SK-N-SH treated with all-trans-retinoic acid at 6 μM for 48 hours (cell line): Measurements from ENCODE around the gene RENBP.

Source experiments
- ATAC-seq: fragments of 200-7000 bp; cut with Tn5 transposase; 3 replicates; pipeline ENCODE4 v1.9.1; 2020; ENCODE audit warnings: mild to moderate bottlenecking, moderate library complexity
- ARNTL ChIP-seq: fragments of 450-650 bp; formaldehyde crosslinking; IDR thresholded peaks from 2 replicates; pipeline ENCODE4 v1.5.0; 2020; ENCODE audit warnings: low read depth, mild to moderate bottlenecking, moderate library complexity, borderline replicate concordance
- BACH2 ChIP-seq: fragments of 250-450 bp; sonication (Bioruptor Pico); IDR thresholded peaks from 2 replicates; pipeline ENCODE4 v1.9.0; 2021; ENCODE audit warnings: mild to moderate bottlenecking, borderline replicate concordance
- CSDC2 ChIP-seq: fragments of 250-450 bp; sonication (Bioruptor Pico); IDR thresholded peaks from 2 replicates; pipeline ENCODE4 v1.5.0; 2020; ENCODE audit warnings: mild to moderate bottlenecking, moderate library complexity
- ESRRG ChIP-seq: fragments of 250-450 bp; sonication (Bioruptor Pico); IDR thresholded peaks from 2 replicates; pipeline ENCODE4 v1.6.1; 2021; ENCODE audit warnings: mild to moderate bottlenecking
- GLIS3 ChIP-seq: fragments of 250-450 bp; sonication (Bioruptor Pico); IDR thresholded peaks from 2 replicates; pipeline ENCODE4 v1.5.0; 2020; ENCODE audit warnings: mild to moderate bottlenecking, moderate library complexity
- ISL1 ChIP-seq: fragments of 250-450 bp; sonication (Bioruptor Pico); IDR thresholded peaks from 2 replicates; pipeline ENCODE4 v2.1.2; 2022; ENCODE audit warnings: mild to moderate bottlenecking, moderate library complexity
- OSR1 ChIP-seq: fragments of 250-450 bp; sonication (Bioruptor Pico); IDR thresholded peaks from 2 replicates; pipeline ENCODE4 v1.8.0; 2022; ENCODE audit warnings: moderate library complexity, mild to moderate bottlenecking, inconsistent platforms
- PPARA ChIP-seq: fragments of 250-450 bp; sonication (Bioruptor Pico); IDR thresholded peaks from 2 replicates; pipeline ENCODE4 v1.5.0; 2020; ENCODE audit warnings: mild to moderate bottlenecking, borderline replicate concordance
- SNAI2 ChIP-seq: fragments of 250-450 bp; sonication (Bioruptor Pico); IDR thresholded peaks from 2 replicates; pipeline ENCODE4 v1.5.0; 2020; ENCODE audit warnings: mild to moderate bottlenecking, moderate library complexity
- TCF4 ChIP-seq: fragments of 250-450 bp; sonication (Bioruptor Pico); IDR thresholded peaks from 2 replicates; pipeline ENCODE4 v1.8.0; 2021; ENCODE audit warnings: mild to moderate bottlenecking, moderate library complexity, borderline replicate concordance
- TOX ChIP-seq: fragments of 250-450 bp; sonication (Bioruptor Pico); IDR thresholded peaks from 2 replicates; pipeline ENCODE4 v1.8.0; 2021; ENCODE audit warnings: mild to moderate bottlenecking, moderate library complexity, borderline replicate concordance
- ZC3H10 ChIP-seq: fragments of 250-450 bp; sonication (Bioruptor Pico); IDR thresholded peaks from 2 replicates; pipeline ENCODE4 v1.5.1; 2021; ENCODE audit warnings: mild to moderate bottlenecking, moderate library complexity
- ZFP3 ChIP-seq: fragments of 250-450 bp; sonication (Bioruptor Pico); IDR thresholded peaks from 2 replicates; pipeline ENCODE4 v1.5.0; 2020; ENCODE audit warnings: mild to moderate bottlenecking, moderate library complexity
- ZFP30 ChIP-seq: fragments of 450-650 bp; formaldehyde crosslinking; IDR thresholded peaks from 2 replicates; pipeline ENCODE4 v1.5.0; 2022; ENCODE audit warnings: mild to moderate bottlenecking, moderate library complexity
- ZNF565 ChIP-seq: fragments of 450-650 bp; formaldehyde crosslinking; conservative IDR thresholded peaks from 2 replicates; pipeline ENCODE4 v1.5.0; 2020; ENCODE audit warnings: low read depth, mild to moderate bottlenecking, moderate library complexity
- ZNF70 ChIP-seq: fragments of 450-650 bp; formaldehyde crosslinking; IDR thresholded peaks from 2 replicates; pipeline ENCODE4 v1.5.0; 2020; ENCODE audit warnings: mild to moderate bottlenecking, moderate library complexity
- ZNF8 ChIP-seq: fragments of 450-650 bp; formaldehyde crosslinking; IDR thresholded peaks from 2 replicates; pipeline ENCODE4 v1.5.0; 2020; ENCODE audit warnings: mild to moderate bottlenecking, moderate library complexity
- TF ChIP-seq, protein P1 (sequence below): fragments of 250-450 bp; sonication (Bioruptor Pico); IDR thresholded peaks from 2 replicates; pipeline ENCODE4 v1.5.0; 2020; ENCODE audit warnings: mild to moderate bottlenecking, moderate library complexity
- TF ChIP-seq, protein P2 (sequence below): fragments of 250-450 bp; sonication (Bioruptor Pico); IDR thresholded peaks from 2 replicates; pipeline ENCODE4 v1.5.1; 2021; ENCODE audit warnings: mild to moderate bottlenecking, moderate library complexity
- TF ChIP-seq, protein P3 (sequence below): fragments of 250-450 bp; sonication (Bioruptor Pico); IDR thresholded peaks from 2 replicates; pipeline ENCODE4 v1.8.0; 2021; ENCODE audit warnings: low read depth, mild to moderate bottlenecking, moderate library complexity, borderline replicate concordance

RENBP gene

DNA sequence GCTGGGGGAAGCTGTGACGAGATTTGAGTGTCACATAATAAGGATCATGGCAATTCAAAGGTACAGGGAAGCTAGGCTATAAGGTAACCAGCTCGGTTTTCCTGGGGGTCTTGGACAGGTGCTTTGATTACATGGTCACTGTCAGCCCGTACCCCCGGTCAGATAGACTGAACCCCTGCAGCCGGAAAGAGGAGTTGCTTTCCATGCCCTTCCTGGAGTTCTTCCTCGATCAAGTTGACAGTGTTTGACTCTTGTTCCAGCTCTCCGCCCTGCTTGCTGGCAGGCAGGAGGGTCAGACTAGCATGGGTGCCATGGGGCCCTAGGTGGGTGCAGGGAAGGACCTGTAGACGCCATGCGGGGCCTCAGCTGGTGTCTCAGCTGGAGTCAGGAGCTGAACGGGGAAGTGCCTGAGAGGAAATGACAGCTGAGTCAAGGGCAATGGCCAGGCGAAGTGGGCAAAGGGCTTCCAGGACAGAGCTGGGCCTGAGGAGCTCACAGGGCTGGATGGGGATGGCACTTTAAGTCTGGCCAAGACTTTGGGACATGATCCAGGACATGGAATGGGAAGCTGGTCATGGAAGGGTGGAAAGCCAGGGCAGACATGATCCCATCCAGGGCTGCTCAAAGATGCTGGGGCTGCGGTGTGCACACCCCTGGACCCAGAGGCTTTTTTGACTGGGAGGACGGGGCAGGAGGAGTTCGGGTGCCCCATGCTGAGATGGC lies 29.7 kb upstream of the RENBP start:
- ATAC-seq = no peak
- TF ChIP-seq ZFP30 (CRISPR knock-in tag) = no peak
- TF ChIP-seq, protein P1, sequence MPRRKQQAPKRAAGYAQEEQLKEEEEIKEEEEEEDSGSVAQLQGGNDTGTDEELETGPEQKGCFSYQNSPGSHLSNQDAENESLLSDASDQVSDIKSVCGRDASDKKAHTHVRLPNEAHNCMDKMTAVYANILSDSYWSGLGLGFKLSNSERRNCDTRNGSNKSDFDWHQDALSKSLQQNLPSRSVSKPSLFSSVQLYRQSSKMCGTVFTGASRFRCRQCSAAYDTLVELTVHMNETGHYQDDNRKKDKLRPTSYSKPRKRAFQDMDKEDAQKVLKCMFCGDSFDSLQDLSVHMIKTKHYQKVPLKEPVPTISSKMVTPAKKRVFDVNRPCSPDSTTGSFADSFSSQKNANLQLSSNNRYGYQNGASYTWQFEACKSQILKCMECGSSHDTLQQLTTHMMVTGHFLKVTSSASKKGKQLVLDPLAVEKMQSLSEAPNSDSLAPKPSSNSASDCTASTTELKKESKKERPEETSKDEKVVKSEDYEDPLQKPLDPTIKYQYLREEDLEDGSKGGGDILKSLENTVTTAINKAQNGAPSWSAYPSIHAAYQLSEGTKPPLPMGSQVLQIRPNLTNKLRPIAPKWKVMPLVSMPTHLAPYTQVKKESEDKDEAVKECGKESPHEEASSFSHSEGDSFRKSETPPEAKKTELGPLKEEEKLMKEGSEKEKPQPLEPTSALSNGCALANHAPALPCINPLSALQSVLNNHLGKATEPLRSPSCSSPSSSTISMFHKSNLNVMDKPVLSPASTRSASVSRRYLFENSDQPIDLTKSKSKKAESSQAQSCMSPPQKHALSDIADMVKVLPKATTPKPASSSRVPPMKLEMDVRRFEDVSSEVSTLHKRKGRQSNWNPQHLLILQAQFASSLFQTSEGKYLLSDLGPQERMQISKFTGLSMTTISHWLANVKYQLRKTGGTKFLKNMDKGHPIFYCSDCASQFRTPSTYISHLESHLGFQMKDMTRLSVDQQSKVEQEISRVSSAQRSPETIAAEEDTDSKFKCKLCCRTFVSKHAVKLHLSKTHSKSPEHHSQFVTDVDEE = no peak
- no peak for TF ChIP-seq BACH2
- TF ChIP-seq ISL1 = no peak
- TF ChIP-seq, protein P2, sequence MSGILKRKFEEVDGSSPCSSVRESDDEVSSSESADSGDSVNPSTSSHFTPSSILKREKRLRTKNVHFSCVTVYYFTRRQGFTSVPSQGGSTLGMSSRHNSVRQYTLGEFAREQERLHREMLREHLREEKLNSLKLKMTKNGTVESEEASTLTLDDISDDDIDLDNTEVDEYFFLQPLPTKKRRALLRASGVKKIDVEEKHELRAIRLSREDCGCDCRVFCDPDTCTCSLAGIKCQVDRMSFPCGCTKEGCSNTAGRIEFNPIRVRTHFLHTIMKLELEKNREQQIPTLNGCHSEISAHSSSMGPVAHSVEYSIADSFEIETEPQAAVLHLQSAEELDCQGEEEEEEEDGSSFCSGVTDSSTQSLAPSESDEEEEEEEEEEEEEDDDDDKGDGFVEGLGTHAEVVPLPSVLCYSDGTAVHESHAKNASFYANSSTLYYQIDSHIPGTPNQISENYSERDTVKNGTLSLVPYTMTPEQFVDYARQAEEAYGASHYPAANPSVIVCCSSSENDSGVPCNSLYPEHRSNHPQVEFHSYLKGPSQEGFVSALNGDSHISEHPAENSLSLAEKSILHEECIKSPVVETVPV = no peak
- TF ChIP-seq ARNTL (CRISPR knock-in tag) = no peak
- no peak for TF ChIP-seq ZFP3 (CRISPR knock-in tag)
- TF ChIP-seq ZNF8 (CRISPR knock-in tag) = no peak
- no peak for TF ChIP-seq TOX (CRISPR knock-in tag)
- TF ChIP-seq ZNF70 (CRISPR knock-in tag) = no peak
- TF ChIP-seq PPARA (CRISPR knock-in tag) = no peak
- TF ChIP-seq, protein P3, sequence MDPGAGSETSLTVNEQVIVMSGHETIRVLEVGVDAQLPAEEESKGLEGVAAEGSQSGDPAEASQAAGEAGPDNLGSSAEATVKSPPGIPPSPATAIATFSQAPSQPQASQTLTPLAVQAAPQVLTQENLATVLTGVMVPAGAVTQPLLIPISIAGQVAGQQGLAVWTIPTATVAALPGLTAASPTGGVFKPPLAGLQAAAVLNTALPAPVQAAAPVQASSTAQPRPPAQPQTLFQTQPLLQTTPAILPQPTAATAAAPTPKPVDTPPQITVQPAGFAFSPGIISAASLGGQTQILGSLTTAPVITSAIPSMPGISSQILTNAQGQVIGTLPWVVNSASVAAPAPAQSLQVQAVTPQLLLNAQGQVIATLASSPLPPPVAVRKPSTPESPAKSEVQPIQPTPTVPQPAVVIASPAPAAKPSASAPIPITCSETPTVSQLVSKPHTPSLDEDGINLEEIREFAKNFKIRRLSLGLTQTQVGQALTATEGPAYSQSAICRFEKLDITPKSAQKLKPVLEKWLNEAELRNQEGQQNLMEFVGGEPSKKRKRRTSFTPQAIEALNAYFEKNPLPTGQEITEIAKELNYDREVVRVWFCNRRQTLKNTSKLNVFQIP (CRISPR knock-in tag) = no peak
- no peak for TF ChIP-seq ZC3H10 (CRISPR knock-in tag)

DNA sequence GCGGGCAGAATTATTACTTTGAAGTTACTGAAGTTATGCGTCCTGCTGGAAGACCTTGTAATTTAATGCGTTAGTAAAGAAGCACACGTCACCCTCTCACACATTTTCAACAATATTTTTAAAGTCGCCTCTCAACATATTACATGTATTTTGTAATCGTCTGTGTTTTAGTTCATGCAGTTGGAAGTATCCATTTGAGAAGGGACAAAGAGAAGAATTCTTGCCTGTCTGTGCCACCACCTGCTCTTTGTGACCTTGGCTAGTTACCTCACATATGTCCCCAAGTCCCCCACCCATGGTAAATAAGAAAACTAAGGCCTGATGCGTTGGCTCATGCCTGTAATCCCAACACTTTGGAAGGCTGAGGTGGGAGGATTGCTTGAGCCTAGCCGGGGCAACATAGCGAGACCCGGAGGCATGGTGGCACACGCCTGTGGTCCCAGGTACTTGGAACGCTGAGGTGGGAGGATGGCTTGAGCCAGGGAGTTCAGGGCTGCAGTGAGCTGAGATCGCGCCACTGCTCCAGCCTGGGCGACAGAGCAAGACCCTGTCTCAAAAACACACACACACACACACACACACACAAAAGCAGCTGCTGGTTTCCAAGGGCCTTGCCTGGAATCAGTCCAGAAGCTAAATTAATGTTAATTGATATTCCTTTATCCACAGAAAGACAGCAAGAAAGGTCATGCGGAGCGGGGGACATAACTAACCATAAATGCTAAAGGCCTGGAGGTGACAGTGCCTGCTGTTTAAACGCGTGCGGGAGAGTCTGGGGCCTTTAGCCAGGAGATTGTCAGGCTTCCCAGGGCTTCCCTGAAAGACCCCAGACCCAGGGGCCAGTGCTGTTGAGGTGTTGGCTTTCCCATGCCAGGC lies 28.9 kb upstream of the RENBP start:
- TF ChIP-seq ZNF565 (CRISPR knock-in tag) = no peak
- TF ChIP-seq ISL1 = no peak
- TF ChIP-seq ZNF8 (CRISPR knock-in tag) = no peak
- TF ChIP-seq TOX (CRISPR knock-in tag) = no peak
- no peak for TF ChIP-seq ZC3H10 (CRISPR knock-in tag)
- TF ChIP-seq, protein P1 = no peak
- TF ChIP-seq SNAI2 (CRISPR knock-in tag) = no peak
- no peak for TF ChIP-seq ESRRG (CRISPR knock-in tag)
- TF ChIP-seq GLIS3 (CRISPR knock-in tag) = no peak
- TF ChIP-seq OSR1 (CRISPR knock-in tag) = no peak
- TF ChIP-seq, protein P3 (CRISPR knock-in tag) = no peak
- no peak for TF ChIP-seq ARNTL (CRISPR knock-in tag)
- no peak for TF ChIP-seq TCF4 (CRISPR knock-in tag)
- TF ChIP-seq ZNF70 (CRISPR knock-in tag) = no peak
- TF ChIP-seq PPARA (CRISPR knock-in tag) = no peak
- TF ChIP-seq CSDC2 (CRISPR knock-in tag) = no peak
- TF ChIP-seq BACH2 = no peak
- no peak for ATAC-seq
